H1 (cell line): ENCODE measurements around the gene ACTR2. TPM values are rescaled to one million over a fixed set of nuclear protein-coding genes. Genes with fewer than 3 reads are reported as not detected.
"Not testable (repeated sequence)": the region's sequence is repeated elsewhere in the genome, so short reads cannot be mapped to it uniquely, and the experiment has no call there.

Experiments
- CTCF ChIA-PET: fragments of 300-600 bp; sonication (Branson Sonifier 250); formaldehyde crosslinking; loops from one replicate; lab custom pipeline; 2021; ENCODE audit not compliant: partially characterized antibody; lab: Charles Lee
- POLR2A ChIA-PET: fragments of 300-600 bp; sonication (Branson Sonifier 250); formaldehyde crosslinking; loops from one replicate; lab custom pipeline; 2021; ENCODE audit warnings: inconsistent platforms; ENCODE audit not compliant: partially characterized antibody; lab: Charles Lee
- DNase-seq, 2 experiments: peaks; one replicate each; pipeline versions ENCODE4 v3.0.0 to v3.0.0-alpha.2; 2010 to 2022; ENCODE audit warnings: low spot score in 2 of 2, low read depth in 1 of 2, mixed read lengths in 1 of 2
- FAIRE-seq: peaks from 2 replicates; lab custom pipeline; 2011; peaks lifted over from hg19 to GRCh38; lab: Jason Lieb, UNC
- H2AFZ ChIP-seq: 2 replicates; pipeline ENCODE4 v1.8.1; 2012; ENCODE audit warnings: low read length, inconsistent platforms
- H2AK5ac ChIP-seq: 2 replicates; pipeline ENCODE4 v1.6.1; 2013; ENCODE audit warnings: low read depth, low read length
- H2BK120ac ChIP-seq: replicated peaks from 2 replicates; pipeline ENCODE3; 2013; ENCODE audit warnings: low read depth, low read length, inconsistent platforms
- H2BK12ac ChIP-seq: 2 replicates; pipeline ENCODE4 v1.6.1; 2013; ENCODE audit warnings: low read depth, low read length
- H2BK15ac ChIP-seq: 2 replicates; pipeline ENCODE4 v1.6.1; 2013; ENCODE audit warnings: low read length
- H2BK20ac ChIP-seq: 2 replicates; pipeline ENCODE4 v1.6.1; 2013; ENCODE audit warnings: low read length
- H2BK5ac ChIP-seq: 2 replicates; pipeline ENCODE4 v1.6.1; 2013; ENCODE audit warnings: low read depth, low read length
- H3K14ac ChIP-seq: 2 replicates; pipeline ENCODE4 v1.6.1; 2013; ENCODE audit warnings: inconsistent platforms; ENCODE audit not compliant: insufficient read length
- H3K18ac ChIP-seq: 2 replicates; pipeline ENCODE4 v1.6.1; 2013; ENCODE audit warnings: low read length; ENCODE audit errors: extremely low read depth
- H3K23ac ChIP-seq: 2 replicates; pipeline ENCODE4 v1.6.1; 2013; ENCODE audit warnings: inconsistent platforms; ENCODE audit not compliant: insufficient read length
- H3K23me2 ChIP-seq: 2 replicates; pipeline ENCODE4 v1.6.1; 2013; ENCODE audit warnings: low read depth, low read length
- H3K27ac ChIP-seq: 2 replicates; pipeline ENCODE4 v1.6.1; 2011; ENCODE audit warnings: low read depth, low read length, inconsistent platforms
- H3K27me3 ChIP-seq, 4 experiments: replicated peaks in 1 of 4; 1 replicate in 1 of 4; 2 replicates in 3 of 4; pipeline versions ENCODE4 v1.6.1 to v1.8.1; 2011 to 2013; ENCODE audit warnings: low read length in 3 of 4, mild to moderate bottlenecking in 3 of 4, inconsistent platforms in 2 of 4, mixed read lengths in 2 of 4, moderate library complexity in 1 of 4; ENCODE audit not compliant: control insufficient read depth in 3 of 4, insufficient read depth in 3 of 4; ENCODE audit errors: extremely low read depth in 1 of 4
- H3K36me3 ChIP-seq, 4 experiments: 2 replicates each; pipeline versions ENCODE4 v1.6.1 to v1.8.1; 2011 to 2013; ENCODE audit warnings: mild to moderate bottlenecking in 4 of 4, low read length in 3 of 4, moderate library complexity in 2 of 4, control low read depth in 1 of 4, inconsistent platforms in 1 of 4; ENCODE audit not compliant: insufficient read depth in 4 of 4, control insufficient read depth in 2 of 4
- H3K4ac ChIP-seq: replicated peaks from 2 replicates; pipeline ENCODE3; 2013; ENCODE audit warnings: low read length, low read depth, mixed read lengths, inconsistent platforms; ENCODE audit not compliant: insufficient read length
- H3K4me1 ChIP-seq, 4 experiments: replicated peaks in 1 of 4; 1 replicate in 1 of 4; 2 replicates in 3 of 4; pipeline versions ENCODE4 v1.6.1 to v1.8.1; 2011 to 2013; ENCODE audit warnings: low read length in 3 of 4, inconsistent platforms in 2 of 4, mixed read lengths in 1 of 4; ENCODE audit not compliant: insufficient read depth in 4 of 4, control insufficient read depth in 3 of 4
- H3K4me2 ChIP-seq, 2 experiments: 2 replicates each; pipeline versions ENCODE4 v1.6.1 to v1.8.1; 2011 to 2013; ENCODE audit warnings: low read depth in 2 of 2, low read length in 2 of 2, control low read depth in 1 of 2, inconsistent platforms in 1 of 2, mild to moderate bottlenecking in 1 of 2; ENCODE audit not compliant: insufficient read depth in 1 of 2
- H3K4me3 ChIP-seq, 4 experiments: fragments of 200-600, 300-600 bp in 1 of 4; sonication (generic), shearing (Covaris generic), sonication (Bioruptor Twin) in 1 of 4; 2 replicates each; pipeline versions ENCODE4 v1.5.1 to v1.8.1; 2011 to 2016; ENCODE audit warnings: low read length in 4 of 4, low read depth in 3 of 4, control low read depth in 2 of 4, inconsistent platforms in 2 of 4, mild to moderate bottlenecking in 2 of 4, mixed read lengths in 1 of 4, moderate library complexity in 1 of 4; ENCODE audit not compliant: insufficient read depth in 2 of 4; ENCODE audit errors: extremely low read depth in 1 of 4
- H3K56ac ChIP-seq: replicated peaks from 2 replicates; pipeline ENCODE3; 2013; ENCODE audit warnings: low read depth, mild to moderate bottlenecking, mixed read lengths, low read length, inconsistent platforms; ENCODE audit not compliant: insufficient read length
- H3K79me1 ChIP-seq: 2 replicates; pipeline ENCODE4 v1.6.1; 2013; ENCODE audit warnings: low read depth, low read length, control low read depth
- H3K79me2 ChIP-seq, 2 experiments: 2 replicates each; pipeline versions ENCODE4 v1.6.1 to v1.8.1; 2012 to 2013; ENCODE audit warnings: low read length in 2 of 2, mild to moderate bottlenecking in 2 of 2, inconsistent platforms in 1 of 2; ENCODE audit not compliant: insufficient read depth in 2 of 2, control insufficient read depth in 1 of 2
- H3K9ac ChIP-seq, 4 experiments: replicated peaks in 1 of 4; 1 replicate in 1 of 4; 2 replicates in 3 of 4; pipeline versions ENCODE4 v1.6.1 to v1.8.1; 2011 to 2013; ENCODE audit warnings: low read depth in 3 of 4, low read length in 3 of 4, control low read depth in 2 of 4, mild to moderate bottlenecking in 2 of 4, moderate library complexity in 2 of 4, inconsistent platforms in 1 of 4; ENCODE audit errors: extremely low read depth in 1 of 4
- H3K9me3 ChIP-seq, 2 experiments: 2 replicates each; pipeline versions ENCODE4 v1.6.1 to v1.8.1; 2012 to 2013; ENCODE audit warnings: mild to moderate bottlenecking in 2 of 2, moderate library complexity in 2 of 2, control low read depth in 1 of 2, inconsistent platforms in 1 of 2, low read depth in 1 of 2, low read length in 1 of 2, mixed read lengths in 1 of 2; ENCODE audit not compliant: insufficient read depth in 2 of 2
- H4K20me1 ChIP-seq, 2 experiments: replicated peaks in 1 of 2; 2 replicates each; pipeline versions ENCODE3 to v1.8.1; 2011 to 2013; ENCODE audit warnings: inconsistent platforms in 2 of 2, low read length in 2 of 2, mild to moderate bottlenecking in 1 of 2; ENCODE audit not compliant: insufficient read depth in 2 of 2, control insufficient read depth in 1 of 2
- H4K5ac ChIP-seq: 2 replicates; pipeline ENCODE4 v1.6.1; 2013; ENCODE audit warnings: low read length, low read depth, mixed read lengths, inconsistent platforms; ENCODE audit not compliant: insufficient read length
- H4K8ac ChIP-seq: 2 replicates; pipeline ENCODE4 v1.8.0; 2013; ENCODE audit warnings: mild to moderate bottlenecking, moderate library complexity, low read length, inconsistent platforms; ENCODE audit not compliant: insufficient read depth; ENCODE audit errors: extremely low read depth
- H4K91ac ChIP-seq: replicated peaks from 2 replicates; pipeline ENCODE3; 2013; ENCODE audit warnings: low read length, mixed read lengths, inconsistent platforms; ENCODE audit not compliant: insufficient read length
- BRCA1 ChIP-seq: IDR thresholded peaks from 2 replicates; pipeline ENCODE4 v1.6.1; 2012; ENCODE audit warnings: low read depth, low read length, improper control_type of control experiment
- KDM1A ChIP-seq: fragments of 200-600, 300-600 bp; sonication (generic); IDR thresholded peaks from 2 replicates; pipeline ENCODE4 v1.7.1; 2016; ENCODE audit warnings: mild to moderate bottlenecking, low read length, borderline replicate concordance
- POLR2AphosphoS5 ChIP-seq: IDR thresholded peaks from 2 replicates; pipeline ENCODE4 v1.6.1; 2011; ENCODE audit warnings: low read depth, low read length
- POU5F1 ChIP-seq: IDR thresholded peaks from 2 replicates; pipeline ENCODE4 v1.6.1; 2011; ENCODE audit warnings: low read depth, mild to moderate bottlenecking, low read length, moderate library complexity
- TEAD4 ChIP-seq: IDR thresholded peaks from 2 replicates; pipeline ENCODE4 v1.6.1; 2012; ENCODE audit warnings: low read depth, low read length, inconsistent platforms, mixed read lengths
- WGBS, 2 experiments: shearing (Covaris generic) in 1 of 2; methylation state at CpG; one replicate each; pipeline versions ENCODE4 v1.1.6 to v1.1.7; 2013 to 2015; ENCODE audit warnings: low lambda C conversion rate in 2 of 2, mixed read lengths in 2 of 2, inconsistent platforms in 1 of 2, low coverage in 1 of 2, missing lambda C conversion rate in 1 of 2; ENCODE audit not compliant: insufficient replicate concordance in 2 of 2, insufficient coverage in 1 of 2, insufficient read length in 1 of 2; ENCODE audit errors: extremely low coverage in 1 of 2, missing lambda C conversion rate in 1 of 2; 5-methylcytosine and 5-hydroxymethylcytosine counted together
- polyA plus RNA-seq, 7 experiments: library from polyadenylated mRNA; depleted of rRNA in 3 of 7; stranded (reverse) in 5 of 7; unstranded in 2 of 7; fragments of >200 nt in 5 of 7; fragments of 200-250 nt in 2 of 7; gene quantifications; 1 replicate in 5 of 7; 2 replicates in 1 of 7; 4 replicates in 1 of 7; pipeline versions ENCODE4 v1.2.1 to v1.2.3, GENCODE V29; 2011 to 2013; ENCODE audit warnings: missing spikeins in 2 of 7, mixed read lengths in 2 of 7
- total RNA-seq: library from RNA; stranded (reverse); fragmentation: NEBNext Ultra II Directional; extraction: Animal tissue kit (Norgen Biotek cat#: 25700); gene quantifications from 2 replicates; pipeline ENCODE4 v1.2.1, GENCODE V29; 2021

Gene ACTR2
- total and polyA plus RNA-seq, 2 of the 8 experiments (the other 6 are each of a cell fraction or from before 2014, with no cell fraction given) = 28.3 to 171 TPM

DNA sequence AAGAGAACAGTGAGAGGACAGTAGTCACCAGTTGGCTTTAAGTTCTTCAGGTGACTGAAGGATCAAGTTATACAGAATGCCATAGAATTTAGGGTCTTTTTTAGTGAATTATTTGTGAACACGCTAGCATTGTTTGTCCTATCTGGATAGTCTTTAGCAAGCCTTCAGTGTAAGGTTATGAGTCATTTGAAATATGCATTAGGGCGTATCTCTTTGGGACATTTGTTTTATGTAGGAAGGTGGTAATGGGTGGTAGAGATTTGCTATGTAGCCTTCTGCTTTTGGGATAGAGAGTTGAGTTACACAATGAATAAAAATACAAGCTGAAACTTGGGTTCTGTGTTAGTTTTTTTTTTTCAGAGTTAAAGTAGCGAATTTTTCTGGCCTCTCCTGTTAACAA is 13.0 kb downstream of the ACTR2 start (continued):
- TF ChIP-seq POU5F1 (no peak), TEAD4 (no peak), BRCA1 (no peak), POLR2AphosphoS5 (no peak), KDM1A (no peak)

DNA sequence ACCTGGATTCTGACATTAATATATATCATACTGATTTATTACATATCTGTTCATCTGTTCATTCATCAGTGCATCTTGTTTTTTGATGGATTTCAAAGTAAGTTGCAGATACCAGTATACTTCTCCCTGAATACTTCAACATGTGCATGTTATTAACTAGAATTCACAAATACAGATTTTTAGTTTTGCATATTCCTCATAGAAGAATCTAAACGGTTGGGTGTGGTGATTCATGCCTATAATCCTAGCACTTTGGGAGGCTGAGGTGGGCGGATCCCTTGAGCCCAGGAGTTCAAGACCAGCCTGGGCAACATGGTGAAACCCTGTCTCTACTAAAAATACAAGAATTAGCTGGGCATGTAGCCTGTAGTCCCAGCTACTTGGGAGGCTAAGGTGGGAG is 16.8 kb downstream of the ACTR2 start:
- H2AFZ ChIP-seq, H4K5ac ChIP-seq, H2BK5ac ChIP-seq, H3K56ac ChIP-seq, H3K9me3 ChIP-seq, H3K4me2 ChIP-seq, H3K4me3 ChIP-seq, H3K79me1 ChIP-seq, H2AK5ac ChIP-seq, H3K18ac ChIP-seq, H3K27ac ChIP-seq, H4K20me1 ChIP-seq, H3K4ac ChIP-seq, H3K27me3 ChIP-seq, FAIRE-seq, H2BK15ac ChIP-seq, H4K8ac ChIP-seq, DNase-seq, H3K23me2 ChIP-seq, H2BK120ac ChIP-seq, H4K91ac ChIP-seq, H3K23ac ChIP-seq, H2BK12ac ChIP-seq, H3K14ac ChIP-seq, CTCF ChIA-PET, H3K4me1 ChIP-seq, POLR2A ChIA-PET, H3K9ac ChIP-seq, H3K79me2 ChIP-seq, H2BK20ac ChIP-seq: not testable (repeated sequence)
- peaks cover 0 to 24% (median 3%) of the 10 kb centered on the region in 4 experiments; a peak in 4 of 8 replicates for H3K36me3 ChIP-seq
- WGBS, 2 experiments = 93% methylated on average over 2 of the region's 2 CpGs; no CpG with 5 or more reads in 1 of the 2 experiments
